Raji (cell line): ENCODE results near the gene ARHGAP4.

Experiments
- POLR2A ChIP-seq: IDR thresholded peaks from 2 replicates; pipeline ENCODE4 v1.6.1; 2011; ENCODE audit warnings: low read depth, low read length, control low read depth; ENCODE audit not compliant: insufficient read depth

ARHGAP4 gene

GRCh38 chrX:153926552-153926857 is 441 bp upstream of the ARHGAP4 start:
- no peak for TF ChIP-seq POLR2A

GRCh38 chrX:153925387-153925738 is 701 bp downstream of the ARHGAP4 start:
- peak; percentile 96 for TF ChIP-seq POLR2A

GRCh38 chrX:153924149-153924861 is 1.8 kb downstream of the ARHGAP4 start:
- peak; percentile 17; the same call in 1 of the 2 replicates for TF ChIP-seq POLR2A

- TF ChIP-seq POLR2A, result no peak
Observed at GRCh38 chrX:153922932-153923857, 2.9 kb downstream of the ARHGAP4 start.

- no peak for TF ChIP-seq POLR2A
Observed at GRCh38 chrX:153921511-153922446, 4.3 kb downstream of the ARHGAP4 start.

GRCh38 chrX:153921070-153921469 is 5.0 kb downstream of the ARHGAP4 start:
- TF ChIP-seq POLR2A, result no peak

GRCh38 chrX:153920546-153920945 is 5.5 kb downstream of the ARHGAP4 start:
- TF ChIP-seq POLR2A, result no peak

GRCh38 chrX:153919281-153919680 is 6.8 kb downstream of the ARHGAP4 start:
- TF ChIP-seq POLR2A, result no peak

GRCh38 chrX:153917869-153918268 is 8.2 kb downstream of the ARHGAP4 start:
- TF ChIP-seq POLR2A, result no peak

GRCh38 chrX:153913701-153914100 is 12.4 kb downstream of the ARHGAP4 start:
- TF ChIP-seq POLR2A, result no peak

GRCh38 chrX:153913211-153913610 is 12.9 kb downstream of the ARHGAP4 start:
- TF ChIP-seq POLR2A, result no peak

- no peak for TF ChIP-seq POLR2A
Observed at GRCh38 chrX:153911798-153912197, 14.3 kb downstream of the ARHGAP4 start.

- no peak for TF ChIP-seq POLR2A
Observed at GRCh38 chrX:153910446-153910845, 15.6 kb downstream of the ARHGAP4 start.

GRCh38 chrX:153909980-153910360 is 16.1 kb downstream of the ARHGAP4 start:
- no peak for TF ChIP-seq POLR2A
